HG02571 (cell line): ENCODE data around the gene CKAP4.
"Not testable (repeated sequence)": the region's sequence is repeated elsewhere in the genome, so short reads cannot be mapped to it uniquely, and the experiment has no call there.

Experiments used
- ATAC-seq: cut with Tn5 transposase; IDR thresholded peaks from one replicate; pipeline ENCODE4 v1.9.1; 2021; ENCODE audit warnings: mild to moderate bottlenecking, moderate library complexity; ENCODE audit not compliant: unreplicated experiment

Gene CKAP4, protein sequence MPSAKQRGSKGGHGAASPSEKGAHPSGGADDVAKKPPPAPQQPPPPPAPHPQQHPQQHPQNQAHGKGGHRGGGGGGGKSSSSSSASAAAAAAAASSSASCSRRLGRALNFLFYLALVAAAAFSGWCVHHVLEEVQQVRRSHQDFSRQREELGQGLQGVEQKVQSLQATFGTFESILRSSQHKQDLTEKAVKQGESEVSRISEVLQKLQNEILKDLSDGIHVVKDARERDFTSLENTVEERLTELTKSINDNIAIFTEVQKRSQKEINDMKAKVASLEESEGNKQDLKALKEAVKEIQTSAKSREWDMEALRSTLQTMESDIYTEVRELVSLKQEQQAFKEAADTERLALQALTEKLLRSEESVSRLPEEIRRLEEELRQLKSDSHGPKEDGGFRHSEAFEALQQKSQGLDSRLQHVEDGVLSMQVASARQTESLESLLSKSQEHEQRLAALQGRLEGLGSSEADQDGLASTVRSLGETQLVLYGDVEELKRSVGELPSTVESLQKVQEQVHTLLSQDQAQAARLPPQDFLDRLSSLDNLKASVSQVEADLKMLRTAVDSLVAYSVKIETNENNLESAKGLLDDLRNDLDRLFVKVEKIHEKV

DNA sequence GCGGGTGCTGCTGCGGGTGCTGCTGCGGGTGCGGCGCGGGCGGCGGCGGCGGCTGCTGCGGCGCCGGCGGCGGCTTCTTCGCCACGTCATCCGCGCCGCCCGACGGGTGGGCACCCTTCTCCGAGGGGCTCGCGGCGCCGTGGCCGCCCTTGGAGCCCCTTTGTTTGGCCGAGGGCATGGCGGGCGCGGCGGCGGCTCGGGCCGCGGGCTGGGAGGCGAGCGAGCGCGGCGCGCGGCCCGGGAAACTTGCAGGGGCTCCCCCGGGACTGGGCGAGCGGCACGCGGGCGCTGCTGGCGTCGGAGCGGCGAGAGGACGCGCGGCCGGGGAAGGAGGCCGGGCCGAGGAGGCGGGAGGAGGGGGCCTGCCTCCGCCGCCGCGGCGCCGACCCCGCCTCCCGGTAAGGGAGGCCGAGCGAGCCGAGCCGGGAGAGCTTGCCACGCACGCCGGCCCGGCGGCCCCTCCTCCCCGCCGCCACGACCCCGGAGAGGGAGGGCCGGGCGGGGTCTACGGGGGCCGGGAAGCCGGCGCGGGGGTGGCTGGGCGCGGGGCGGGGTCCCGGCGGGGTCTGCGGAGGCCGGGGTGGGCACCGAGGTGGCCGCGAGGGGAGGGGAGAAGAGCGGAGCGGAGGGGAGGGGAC lies at the start of gene CKAP4:
Gene CKAP4 (minus strand): TSS at position 347 of the 638 bp plus-strand sequence. CDS start 169 bp downstream, at position 178.
- peak; percentile 44 for ATAC-seq

DNA sequence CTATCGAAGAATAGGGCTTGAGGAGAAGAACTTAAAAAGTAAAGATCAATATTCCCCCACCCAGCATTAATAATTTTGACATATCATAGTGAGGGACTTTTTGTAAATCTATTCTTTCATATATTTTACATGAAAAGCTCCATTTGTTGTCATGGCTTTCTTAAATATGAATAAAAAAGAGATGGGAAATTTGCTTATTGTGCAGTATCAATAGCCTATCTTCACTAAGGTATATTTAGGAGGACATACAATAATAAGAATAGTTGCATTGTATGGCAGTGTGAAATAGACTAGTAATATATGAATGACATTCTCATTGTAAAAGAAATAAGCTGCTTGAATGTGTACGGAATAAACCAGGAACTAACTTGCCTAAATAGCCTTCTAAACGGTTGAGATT lies 49.3 kb upstream of the CKAP4 start:
- ATAC-seq: no peak

DNA sequence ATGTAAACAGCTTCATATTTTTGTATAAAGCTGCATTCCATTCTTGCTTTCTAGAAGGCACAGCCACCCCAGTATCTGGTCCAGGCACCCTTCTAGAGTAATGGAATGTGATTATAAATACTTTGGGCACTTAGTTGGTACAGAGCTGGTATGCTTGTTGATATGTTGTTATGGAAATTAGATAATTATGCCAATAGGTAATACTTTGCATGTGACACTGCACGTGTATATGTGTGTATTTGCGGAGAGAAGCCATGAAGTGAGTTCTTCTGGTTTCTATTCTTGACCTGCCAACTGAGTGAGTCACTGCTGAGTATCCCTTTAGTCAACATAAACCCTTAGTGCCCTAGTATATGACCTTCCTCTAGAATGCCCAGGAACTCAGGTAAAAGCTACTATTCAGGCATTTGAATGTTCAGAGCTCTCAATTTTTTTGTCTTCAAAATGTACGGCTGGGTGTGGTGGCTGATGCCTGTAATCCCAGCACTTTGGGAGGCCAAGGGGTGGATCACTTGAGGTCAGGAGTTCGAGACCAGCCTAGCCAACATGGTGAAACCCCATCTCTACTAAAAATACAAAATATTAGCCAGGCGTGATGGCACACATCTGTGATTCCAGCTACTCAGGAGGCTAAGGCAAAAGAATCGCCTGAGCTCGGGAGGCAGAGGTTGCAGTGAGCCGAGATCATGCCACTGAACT lies 48.5 kb upstream of the CKAP4 start:
- ATAC-seq: no peak

DNA sequence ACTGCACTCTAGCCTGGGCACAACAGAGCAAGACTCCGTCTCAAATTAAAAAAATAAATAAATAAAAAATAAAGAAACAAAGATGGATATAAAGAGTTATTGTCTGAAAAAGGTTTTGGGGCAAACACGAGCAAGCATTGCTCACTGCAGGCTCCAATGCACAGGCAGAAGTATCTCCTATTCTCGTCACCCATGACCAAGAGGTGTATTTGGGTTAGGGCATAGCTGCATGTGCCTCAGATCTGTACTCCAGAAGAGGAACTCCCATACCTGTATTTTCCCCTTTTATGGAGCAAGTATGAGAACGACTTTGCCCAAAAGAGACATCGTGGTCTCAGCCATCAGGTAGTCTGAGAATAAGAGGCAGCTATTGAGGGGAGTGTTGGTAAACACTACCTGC lies 44.5 kb upstream of the CKAP4 start:
- ATAC-seq: no peak

DNA sequence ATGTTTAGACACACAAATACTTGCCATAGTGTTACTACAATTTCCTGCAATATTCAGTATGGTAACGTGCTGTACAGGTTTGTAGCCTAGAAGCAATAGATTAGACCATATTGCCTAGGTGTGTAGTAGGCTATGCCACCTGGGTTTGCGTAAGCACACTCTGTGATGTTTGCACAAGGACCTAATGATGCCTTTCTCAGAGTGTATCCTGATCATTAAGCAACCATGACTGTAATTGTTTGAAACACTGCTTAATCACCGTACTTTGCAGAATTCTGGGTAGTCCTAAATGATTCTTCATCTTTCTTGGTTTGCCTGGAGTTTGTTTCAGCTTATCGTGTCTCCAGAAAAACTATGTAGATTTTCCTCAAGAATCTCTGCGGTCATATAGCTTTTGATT lies 43.5 kb upstream of the CKAP4 start:
- ATAC-seq: no peak

DNA sequence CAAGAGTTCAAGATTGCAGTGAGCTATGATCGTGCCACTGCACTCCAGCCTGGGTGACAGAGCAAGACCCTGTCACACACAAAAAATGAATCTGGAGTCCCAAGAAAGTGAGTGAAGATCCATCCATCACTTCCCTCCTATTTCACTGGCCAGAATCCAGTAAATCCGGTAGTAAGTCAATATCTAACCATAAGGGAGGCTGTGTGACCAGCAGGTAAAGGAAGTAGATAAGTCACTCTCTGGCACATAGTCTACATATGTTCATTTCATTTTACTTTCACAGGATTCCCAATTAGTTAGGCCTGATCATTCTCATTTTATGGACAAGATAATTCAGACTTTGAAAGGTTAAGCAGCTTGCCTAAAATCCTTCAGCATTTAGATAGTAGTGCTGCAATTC lies 42.8 kb upstream of the CKAP4 start:
- ATAC-seq: no peak

DNA sequence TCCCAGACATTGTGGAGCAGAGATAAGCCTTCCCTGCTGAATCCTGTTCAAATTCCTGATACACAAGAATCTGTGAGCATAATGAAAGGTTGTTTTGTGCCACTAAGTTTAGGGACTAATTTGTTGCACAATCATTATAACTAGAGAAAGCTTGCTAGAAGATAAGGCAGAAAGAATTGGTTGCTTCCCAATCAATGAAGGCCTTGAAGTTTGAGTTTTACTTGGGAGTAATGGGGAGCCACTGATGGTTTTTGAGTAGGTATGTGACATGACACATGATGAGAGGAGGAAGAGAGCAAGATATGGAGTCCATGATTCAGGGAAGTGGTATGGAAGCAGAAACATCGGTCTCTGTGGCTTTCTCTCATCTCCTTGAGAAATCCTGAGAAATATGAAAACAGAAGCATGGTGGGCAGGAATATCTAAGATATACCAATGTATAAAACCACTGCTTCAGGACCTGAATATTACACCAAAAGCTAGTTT lies 41.4 kb upstream of the CKAP4 start:
- ATAC-seq: no peak

DNA sequence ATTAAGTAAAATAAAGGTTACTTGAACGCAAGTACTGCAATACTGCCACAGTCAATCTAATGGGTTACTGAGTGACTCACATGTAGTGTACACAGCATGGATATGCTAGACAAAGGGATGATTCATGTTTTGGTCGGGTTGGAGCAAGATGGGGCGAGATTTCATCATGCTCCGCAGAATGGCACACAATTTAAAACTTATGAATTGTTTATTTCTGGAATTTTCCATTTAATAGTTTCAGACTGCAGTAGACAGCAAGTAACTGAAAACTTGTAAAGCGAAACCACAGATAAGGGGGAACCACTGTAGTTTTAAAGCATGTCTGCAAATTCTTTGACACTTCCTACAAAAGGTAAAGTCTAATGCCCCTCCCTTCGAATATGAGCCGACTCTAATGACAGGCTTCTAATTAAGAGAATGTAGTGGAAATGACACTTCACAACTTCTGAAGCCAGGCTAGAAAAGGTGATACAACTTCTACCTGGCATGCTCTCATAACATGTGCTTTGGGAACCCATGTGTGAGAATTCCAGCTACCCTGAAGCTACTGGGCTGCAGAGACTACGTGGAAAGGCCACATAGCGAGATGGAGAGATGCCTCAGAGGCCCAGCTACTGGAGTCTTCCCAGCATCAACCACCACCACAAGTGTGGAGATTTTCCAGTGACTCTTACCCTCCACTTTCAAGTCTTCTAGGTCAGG lies 40.8 kb upstream of the CKAP4 start:
- ATAC-seq: no peak

DNA sequence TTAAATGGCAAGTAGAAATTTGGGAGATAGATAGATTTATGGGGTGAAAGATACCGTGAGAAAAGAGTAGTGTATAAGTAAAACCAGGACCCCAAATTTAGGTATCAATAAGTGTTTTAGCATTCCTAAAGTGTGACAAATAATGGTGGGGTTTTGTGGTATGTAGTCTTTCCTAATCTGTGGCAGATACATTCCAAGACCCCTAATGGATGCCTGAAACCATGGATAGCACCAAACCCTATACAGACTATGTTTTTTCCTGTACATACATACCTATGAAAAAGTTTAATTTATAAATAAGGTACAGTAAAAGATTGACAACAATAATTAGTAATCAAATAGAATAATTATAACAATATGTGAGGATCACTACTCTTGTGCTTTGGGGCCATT lies 40.3 kb upstream of the CKAP4 start:
- ATAC-seq: no peak

DNA sequence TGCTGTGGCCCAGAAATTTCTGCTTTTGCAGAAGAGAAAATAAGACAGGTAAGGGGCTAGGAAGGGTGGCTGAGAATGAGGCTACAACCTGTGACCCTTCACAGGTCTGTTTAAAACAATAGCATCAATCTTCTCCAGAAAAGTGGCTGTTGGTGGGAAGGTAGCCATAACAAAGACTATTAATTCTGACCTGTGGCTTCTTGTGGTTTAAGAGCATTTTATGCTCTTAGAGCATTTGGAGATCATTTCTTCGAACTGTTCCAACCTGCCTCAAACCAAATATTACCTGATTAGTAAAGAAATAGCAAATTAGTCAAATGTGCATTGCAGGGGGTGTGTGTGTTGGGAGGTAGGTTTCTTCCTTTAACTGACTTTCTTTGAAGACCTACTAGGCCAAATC lies 39.5 kb upstream of the CKAP4 start:
- ATAC-seq: no peak

DNA sequence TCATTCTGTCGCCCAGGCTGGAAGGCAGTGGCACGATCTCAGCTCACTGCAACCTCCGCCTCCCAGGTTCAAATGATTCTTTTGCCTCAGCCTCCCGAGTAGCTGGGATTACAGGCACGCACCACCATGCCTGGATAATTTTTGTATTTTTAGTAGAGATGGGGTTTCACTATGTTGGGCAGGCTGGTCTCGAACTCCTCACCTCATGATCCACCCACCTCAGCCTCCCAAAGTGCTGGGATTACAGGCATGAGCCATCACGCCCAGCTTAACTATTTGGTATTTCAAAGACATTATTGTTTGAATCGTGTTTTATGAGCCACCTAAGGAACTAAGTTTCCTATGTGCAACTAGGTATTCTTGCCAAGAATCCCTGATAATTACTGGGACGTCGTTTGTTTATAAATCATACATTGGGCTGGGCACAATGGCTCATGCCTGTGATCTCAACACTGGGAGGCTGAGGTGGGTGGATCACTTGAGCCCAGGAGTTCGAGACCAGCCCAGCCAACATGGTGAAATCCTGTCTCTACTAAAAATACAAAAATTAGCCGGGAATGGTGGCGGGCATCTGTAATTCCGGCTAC lies 38.8 kb upstream of the CKAP4 start:
- ATAC-seq: not testable (repeated sequence)

DNA sequence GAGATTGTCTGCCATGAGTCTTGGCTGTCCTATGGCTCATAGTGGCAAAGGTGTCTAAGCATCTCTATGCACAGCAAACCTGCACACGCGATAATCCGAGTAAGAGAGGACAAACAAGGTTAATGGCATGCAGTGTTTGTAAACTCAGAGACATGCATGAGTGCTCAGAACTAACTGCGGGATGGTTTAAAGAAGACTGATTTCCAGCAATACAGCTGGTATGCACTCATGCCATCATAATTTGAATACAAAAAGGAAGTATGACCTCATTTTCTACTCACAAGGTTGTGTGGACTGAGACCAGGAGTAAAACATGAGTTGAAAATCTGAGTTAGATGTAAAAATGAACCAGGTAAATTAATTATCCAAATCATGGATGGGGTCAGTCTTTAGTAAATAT lies 38.2 kb upstream of the CKAP4 start:
- no peak for ATAC-seq

DNA sequence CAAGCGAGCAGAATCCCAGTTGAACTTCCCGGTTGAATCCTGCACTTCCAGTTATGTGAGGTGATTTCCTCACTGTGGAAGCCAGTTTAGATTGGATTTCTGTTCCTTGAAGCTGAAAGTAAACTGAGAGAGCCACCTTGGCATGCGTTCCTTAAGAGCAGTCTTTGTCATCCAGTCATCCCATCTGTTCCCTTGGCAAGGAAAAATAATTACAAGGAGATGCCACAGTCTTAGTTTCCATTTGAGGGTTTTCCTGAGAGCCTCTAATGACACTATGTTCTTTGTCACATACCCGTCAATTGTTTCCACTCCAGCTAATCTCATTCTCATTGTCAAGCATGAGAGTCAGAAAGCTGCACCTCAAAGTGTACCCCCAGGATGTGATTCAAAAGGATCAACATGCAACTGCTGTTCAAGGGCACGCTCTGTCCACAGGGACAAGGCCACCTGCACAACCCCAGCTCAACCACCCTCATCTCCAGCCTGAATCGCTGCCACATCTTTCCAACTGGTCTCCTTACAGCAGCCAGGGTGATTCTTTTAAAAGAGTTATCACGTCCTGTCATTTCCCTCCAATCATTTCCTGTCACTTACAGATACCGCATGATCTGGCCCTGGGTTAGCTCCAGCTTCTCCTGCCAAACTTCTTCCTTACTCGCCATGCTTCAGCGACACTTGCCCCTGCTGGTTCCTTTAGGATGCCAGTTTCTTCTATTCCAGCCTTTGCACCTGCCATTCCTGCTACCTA lies 36.7 kb upstream of the CKAP4 start:
- no peak for ATAC-seq

DNA sequence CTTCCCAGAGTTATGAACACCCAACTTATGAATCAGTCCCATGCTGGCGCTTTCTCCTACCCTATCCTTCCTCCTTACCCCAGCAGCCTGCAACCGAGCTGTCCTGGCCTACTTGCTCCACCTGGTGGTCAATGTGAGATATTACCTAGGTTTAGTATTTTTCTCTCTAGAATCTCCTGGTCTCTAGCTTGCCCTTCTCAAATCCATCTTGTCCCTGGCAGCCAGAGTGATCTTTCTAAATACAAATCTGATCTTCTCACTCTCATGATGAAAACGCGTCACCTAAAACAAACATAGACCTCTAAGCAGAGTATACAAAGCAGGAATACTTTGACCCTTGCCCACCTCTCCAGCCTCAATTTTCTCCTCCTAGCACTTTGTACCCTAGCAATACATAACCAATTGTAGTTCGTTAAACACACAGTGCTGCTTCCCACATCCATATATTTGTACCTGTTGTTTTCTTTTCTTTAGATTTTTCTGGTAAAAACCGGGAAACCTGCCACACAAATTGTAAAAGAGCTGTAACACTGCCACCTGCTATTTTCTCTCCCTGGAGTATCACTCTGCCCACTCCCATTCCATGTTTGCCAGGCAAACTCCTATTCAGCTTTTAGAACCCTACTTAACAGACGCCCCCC lies 34.8 kb upstream of the CKAP4 start:
- no peak for ATAC-seq

DNA sequence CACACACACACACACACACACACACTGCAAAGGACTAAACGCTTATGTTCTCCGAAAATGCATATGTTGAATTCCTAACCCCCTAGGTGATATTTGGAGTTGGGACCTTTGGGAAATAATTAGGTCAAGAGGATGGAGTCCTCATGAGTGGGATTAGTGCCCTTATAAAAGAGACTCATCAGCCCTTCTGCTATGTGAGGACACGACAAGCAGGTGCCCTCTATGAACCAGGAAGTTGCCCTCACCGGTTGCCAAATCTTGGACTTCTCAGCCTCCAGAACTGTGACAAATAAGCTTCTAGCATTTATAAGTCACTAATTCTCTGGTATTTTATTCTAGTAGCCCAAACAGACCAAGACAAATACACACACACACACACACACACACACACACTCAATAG lies 34.0 kb upstream of the CKAP4 start:
- ATAC-seq: no peak

DNA sequence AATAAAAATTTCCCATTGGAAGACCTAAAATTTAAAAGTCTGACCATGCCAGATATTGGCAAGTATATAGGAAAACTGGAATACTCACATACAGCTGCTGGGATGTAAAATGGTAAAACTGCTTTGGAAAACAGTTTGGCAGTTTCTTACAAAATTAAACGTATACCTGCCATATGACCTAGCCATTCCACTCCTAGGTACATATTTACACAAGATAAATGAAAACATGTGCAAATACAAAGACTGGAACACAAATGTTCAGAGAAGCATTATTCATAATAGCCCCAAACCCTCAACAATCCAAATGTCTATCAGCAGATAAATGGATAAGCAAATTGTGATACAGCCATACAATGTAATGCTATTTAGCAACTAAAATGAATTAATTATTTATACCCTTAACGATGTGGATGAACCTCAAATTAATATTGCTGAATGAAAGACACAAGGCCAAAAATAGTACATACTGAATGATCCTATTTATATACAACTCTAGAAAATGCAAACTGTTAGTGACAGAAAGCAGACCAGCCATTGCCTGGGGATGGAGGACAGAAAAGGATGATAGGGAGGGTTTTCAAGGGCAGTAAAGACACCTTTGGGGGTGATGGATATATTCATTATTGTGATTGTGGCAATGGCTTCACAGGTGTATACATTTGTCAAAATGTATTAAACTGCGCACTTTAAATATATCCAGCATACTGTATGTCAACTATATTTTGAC lies 33.4 kb upstream of the CKAP4 start:
- ATAC-seq: no peak

DNA sequence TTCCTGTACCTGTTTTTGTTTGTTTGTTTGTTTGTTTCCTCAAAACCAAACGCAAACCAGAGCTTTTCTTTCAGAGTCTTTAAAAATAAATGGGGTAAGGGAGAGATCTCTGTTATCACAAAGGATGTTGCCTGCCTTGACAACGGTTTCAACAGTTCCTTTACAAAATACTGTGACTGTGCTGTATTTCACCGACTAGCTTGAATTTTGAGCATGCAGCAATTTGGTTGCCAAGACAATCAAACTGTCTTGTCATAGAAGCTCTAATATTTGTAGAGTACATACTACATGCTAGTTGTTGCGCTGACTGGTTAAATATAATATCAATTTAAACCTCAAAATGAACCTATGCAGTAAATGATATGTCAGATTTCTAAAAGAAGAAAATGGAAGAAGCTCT lies 32.3 kb upstream of the CKAP4 start:
- no peak for ATAC-seq

DNA sequence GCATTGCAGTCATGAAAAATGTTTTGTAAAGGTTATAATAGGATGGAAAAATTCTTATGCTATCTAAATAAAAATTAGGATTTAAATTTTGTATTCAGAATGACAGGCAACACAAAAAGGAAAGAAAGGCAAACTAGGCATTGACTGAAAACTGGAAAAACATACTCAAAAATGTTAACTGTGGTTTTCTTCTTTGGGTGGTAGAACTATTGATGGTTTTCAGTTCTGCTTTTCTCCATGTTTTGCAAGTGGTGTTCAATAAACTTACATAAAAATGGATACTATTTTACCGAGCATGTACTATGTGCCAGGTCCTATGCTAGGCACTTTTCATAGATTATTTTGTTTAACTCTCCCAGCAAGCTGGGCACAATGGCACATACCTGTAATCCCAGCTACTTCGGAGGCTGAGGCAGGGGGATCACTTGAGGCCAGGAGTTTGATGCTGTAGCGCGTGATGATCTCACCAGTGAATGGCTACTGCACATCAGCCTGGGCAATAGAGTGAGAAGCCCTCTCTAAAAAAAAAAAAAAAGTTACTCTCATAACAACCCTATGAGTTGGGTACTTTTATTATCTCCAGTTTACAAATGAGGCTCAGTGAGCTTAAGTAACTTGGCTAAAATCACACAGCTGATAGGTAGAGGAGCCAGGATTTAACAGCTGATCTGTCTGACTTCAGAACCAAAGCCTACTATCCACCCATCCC lies 28.4 kb upstream of the CKAP4 start:
- peak; percentile 75 for ATAC-seq
